Measurements from ENCODE around the gene ETV3. TPM values are rescaled to one million over a fixed set of nuclear protein-coding genes. Genes with fewer than 3 reads are reported as not detected.

Gene ETV3
- total and polyA plus RNA-seq, 7 donors = 5.5 to 22.7 (median 16.3) TPM

DNA sequence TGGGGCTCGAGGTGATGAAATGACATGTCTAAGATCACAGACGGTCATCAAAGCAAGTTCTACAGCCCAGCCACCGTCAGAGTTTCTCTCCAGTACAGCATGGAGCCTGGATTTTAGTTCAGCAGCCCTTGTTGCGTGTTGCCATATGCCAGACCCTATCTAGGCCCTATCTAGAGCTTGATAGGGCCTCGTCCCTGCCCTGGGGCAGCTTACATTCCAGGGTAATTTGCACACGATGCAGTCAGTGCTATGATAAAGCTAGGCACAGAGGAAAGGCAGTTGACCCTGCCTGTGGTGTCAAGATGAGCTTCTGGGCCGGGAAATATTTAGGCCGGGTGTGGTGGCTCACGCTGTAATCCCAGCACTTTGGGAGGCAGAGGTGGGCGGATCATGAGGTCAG is 57.5 kb downstream of the ETV3 start:
- TF ChIP-seq, protein P1, sequence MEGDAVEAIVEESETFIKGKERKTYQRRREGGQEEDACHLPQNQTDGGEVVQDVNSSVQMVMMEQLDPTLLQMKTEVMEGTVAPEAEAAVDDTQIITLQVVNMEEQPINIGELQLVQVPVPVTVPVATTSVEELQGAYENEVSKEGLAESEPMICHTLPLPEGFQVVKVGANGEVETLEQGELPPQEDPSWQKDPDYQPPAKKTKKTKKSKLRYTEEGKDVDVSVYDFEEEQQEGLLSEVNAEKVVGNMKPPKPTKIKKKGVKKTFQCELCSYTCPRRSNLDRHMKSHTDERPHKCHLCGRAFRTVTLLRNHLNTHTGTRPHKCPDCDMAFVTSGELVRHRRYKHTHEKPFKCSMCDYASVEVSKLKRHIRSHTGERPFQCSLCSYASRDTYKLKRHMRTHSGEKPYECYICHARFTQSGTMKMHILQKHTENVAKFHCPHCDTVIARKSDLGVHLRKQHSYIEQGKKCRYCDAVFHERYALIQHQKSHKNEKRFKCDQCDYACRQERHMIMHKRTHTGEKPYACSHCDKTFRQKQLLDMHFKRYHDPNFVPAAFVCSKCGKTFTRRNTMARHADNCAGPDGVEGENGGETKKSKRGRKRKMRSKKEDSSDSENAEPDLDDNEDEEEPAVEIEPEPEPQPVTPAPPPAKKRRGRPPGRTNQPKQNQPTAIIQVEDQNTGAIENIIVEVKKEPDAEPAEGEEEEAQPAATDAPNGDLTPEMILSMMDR (IDR thresholded peaks at IDR 0.05) = no peak
- intact Hi-C loops (cut with DNase I) = no loop called here
- ATAC-seq = no peak

DNA sequence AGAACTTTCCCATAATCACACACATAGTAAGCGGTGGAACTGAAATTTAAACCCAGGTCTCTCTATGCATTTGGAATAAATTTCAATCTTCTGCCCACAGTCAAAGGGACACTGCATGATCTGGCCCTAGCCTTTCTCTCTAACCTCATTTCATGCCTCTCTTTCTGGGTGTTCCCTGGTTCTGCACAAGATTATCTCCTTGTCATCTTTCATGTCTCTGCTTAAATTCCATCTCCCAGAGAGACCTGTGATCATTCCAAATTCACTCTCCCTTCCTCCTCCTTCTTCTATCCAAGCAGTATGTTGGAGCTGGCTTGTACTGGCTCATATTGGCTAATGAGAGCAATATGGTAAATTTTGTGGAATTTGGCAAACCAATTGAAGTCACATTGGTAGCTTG is 60.8 kb downstream of the ETV3 start:
- Histone ChIP-seq H3K9me3 (no peaks in the 10 kb centered on the region), H3K4me1 (peaks cover 6% of the 10 kb centered on the region), H3K4me3 (no peak overlapping the region), H3K27ac (no peak overlapping the region), H3K36me3 (ENCODE audit: insufficient read depth in 1 of 2, low read depth in 1 of 2) (no peaks in the 10 kb centered on the region), H3K27me3 (ENCODE audit: insufficient read depth in 3 of 3, low read length in 2 of 3) (peaks cover 0 to 4% (median 0%) of the 10 kb centered on the region in 3 donors)
- ATAC-seq (no peak), DNase-seq (no peak)
- TF ChIP-seq, protein P1 (IDR thresholded peaks at IDR 0.05) = no peak
- intact Hi-C loops (cut with DNase I) = loop anchor here in 1 of 2 donors (10.0 kb wide), 1 partner anchor 163 kb away; no protein-coding TSS in a partner anchor
- WGBS, 3 donors = 76 to 89% (median 77%) methylated on average over 1 of the region's 1 CpG

More for the DNA sequence above, 57.5 kb downstream of the ETV3 start:
- no peak overlapping the region for H3K27ac ChIP-seq
- H3K27me3 ChIP-seq (ENCODE audit: insufficient read depth in 3 of 3, low read length in 2 of 3) = peaks cover 0 to 4% (median 0%) of the 10 kb centered on the region in 3 donors
- H3K36me3 ChIP-seq (ENCODE audit: insufficient read depth in 1 of 2, low read depth in 1 of 2) = no peaks in the 10 kb centered on the region
- no peak overlapping the region for H3K4me3 ChIP-seq
- H3K4me1 ChIP-seq = no peaks in the 10 kb centered on the region
- H3K9me3 ChIP-seq = no peaks in the 10 kb centered on the region
- 90 to 91% (median 91%) methylated on average over 10 of the region's 10 CpGs for WGBS, 3 donors
- no peak for DNase-seq

DNA sequence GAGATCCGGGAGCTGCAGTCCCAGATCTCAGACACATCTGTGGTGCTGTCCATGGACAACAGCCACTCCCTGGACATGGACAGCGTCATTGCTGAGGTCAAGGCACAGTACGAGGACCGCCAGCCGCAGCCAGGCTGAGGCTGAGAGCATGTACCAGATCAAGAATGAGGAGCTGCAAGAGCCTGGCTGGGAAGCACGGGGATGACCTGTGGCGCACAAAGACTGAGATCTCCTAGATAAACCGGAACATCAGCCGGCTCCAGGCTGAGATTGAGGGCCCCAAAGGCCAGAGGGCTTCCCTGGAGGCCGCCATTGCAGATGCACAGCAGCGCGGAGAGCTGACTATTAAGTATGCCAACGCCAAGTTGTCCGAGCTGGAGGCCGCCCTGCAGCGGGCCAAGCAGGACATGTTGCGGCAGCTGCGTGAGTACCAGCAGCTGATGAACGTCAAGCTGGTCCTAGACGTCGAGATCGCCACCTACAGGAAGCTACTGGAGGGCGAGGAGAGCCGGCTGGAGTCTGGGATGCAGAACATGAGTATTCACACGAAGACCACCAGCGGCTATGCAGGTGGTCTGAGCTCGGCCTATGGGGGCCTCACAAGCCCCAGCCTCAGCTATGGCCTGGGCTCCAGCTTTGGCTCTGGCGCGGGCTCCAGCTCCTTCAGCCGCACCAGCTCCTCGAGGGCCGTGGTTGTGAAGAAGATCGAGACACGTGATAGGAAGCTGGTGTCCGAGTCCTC is 64.1 kb downstream of the ETV3 start:
- WGBS, 3 donors = 9 to 16% (median 10%) methylated on average over 31 to 35 of the region's 35 CpGs
- Histone ChIP-seq H3K36me3 (ENCODE audit: insufficient read depth in 1 of 2, low read depth in 1 of 2) (no peaks in the 10 kb centered on the region), H3K9me3 (no peaks in the 10 kb centered on the region), H3K4me3 (peak overlapping the region; percentile 49), H3K27me3 (ENCODE audit: insufficient read depth in 3 of 3, low read length in 2 of 3) (peaks cover 0 to 8% (median 0%) of the 10 kb centered on the region in 3 donors), H3K27ac (no peak overlapping the region), H3K4me1 (peaks cover 6% of the 10 kb centered on the region)
- DNase-seq (peak; percentile 79 to 85), ATAC-seq (peak; percentile 66 to 88 (median 81))
- TF ChIP-seq, protein P1 (IDR thresholded peaks at IDR 0.05) = peak; percentile 72
- intact Hi-C loops (cut with DNase I) = loop anchor here in 1 of 2 donors (2.0 to 10.0 kb wide), 2 partner anchors 113 to 159 kb away; no protein-coding TSS in a partner anchor

Other genes with a start within 250 kb of the ETV3 start
- gene PEAR1, start 244.7 kb downstream of the ETV3 start, total RNA-seq = 1 to 10 TPM; 3.8 to 7.3 (median 4.1) TPM
- gene PEAR1, start 244.7 kb downstream of the ETV3 start, polyA plus RNA-seq = 1 to 10 TPM; 2.1 to 4.6 (median 2.6) TPM
- not detected for gene LRRC71, start 217.8 kb downstream of the ETV3 start, total RNA-seq
- under 1 TPM in 2 of 3 donors, not detected in 1; 0.03 TPM for gene LRRC71, start 217.8 kb downstream of the ETV3 start, polyA plus RNA-seq
- 10 to 100 TPM; 19.9 to 22.8 (median 20.9) TPM for gene ARHGEF11, start 92.7 kb downstream of the ETV3 start, total RNA-seq
- gene ARHGEF11, start 92.7 kb downstream of the ETV3 start, polyA plus RNA-seq = 10 to 100 TPM in 1 of 3 donors, 1 to 10 TPM in 2; 7.0 to 18.8 (median 8.6) TPM
- gene ETV3L, start 38.6 kb downstream of the ETV3 start, total RNA-seq = not detected
- gene ETV3L, start 38.6 kb downstream of the ETV3 start, polyA plus RNA-seq = not detected